NCI-H1436 treated with DMSO at 0.1 percent for 48 hours (cell line): ENCODE measurements around the gene PMM2.

ENCODE experiments used
- DNase-seq: peaks from one replicate; lab custom pipeline; 2025; lab: John Stamatoyannopoulos, UW

The PMM2 gene

GRCh38 chr16:8887952-8888560 lies 90.4 kb downstream of the PMM2 start:
- DNase-seq, result no peak

- no peak for DNase-seq
Observed at GRCh38 chr16:8888951-8889892, 91.6 kb downstream of the PMM2 start.

GRCh38 chr16:8889893-8890548 lies 92.4 kb downstream of the PMM2 start:
- DNase-seq, result no peak

GRCh38 chr16:8890549-8890921 lies 92.9 kb downstream of the PMM2 start:
- no peak for DNase-seq

GRCh38 chr16:8892101-8892575 lies 94.5 kb downstream of the PMM2 start:
- no peak for DNase-seq

- no peak for DNase-seq
Observed at GRCh38 chr16:8893426-8893825, 95.8 kb downstream of the PMM2 start.

- no peak for DNase-seq
Observed at GRCh38 chr16:8893976-8894690, 96.5 kb downstream of the PMM2 start.

- no peak for DNase-seq
Observed at GRCh38 chr16:8894736-8895334, 97.2 kb downstream of the PMM2 start.

GRCh38 chr16:8898660-8899318 lies 101.2 kb downstream of the PMM2 start:
- DNase-seq, result no peak
